OCI-LY3 (cell line): ENCODE data around the gene NRP2.

Experiments
- H2AFZ ChIP-seq: fragments of 200-600, 300-600 bp; shearing (Covaris generic); 2 replicates; pipeline ENCODE4 v1.6.0; 2014; ENCODE audit warnings: antibody characterized with exemption, low read depth, low read length
- H3K27ac ChIP-seq: fragments of 200-600, 300-600 bp; sonication (generic); 2 replicates; pipeline ENCODE4 v1.5.1; 2014; ENCODE audit warnings: mild to moderate bottlenecking, low read length, moderate library complexity, mixed read lengths
- H3K27me3 ChIP-seq: fragments of 200-600, 300-600 bp; sonication (generic); 2 replicates; pipeline ENCODE4 v1.6.1; 2014; ENCODE audit warnings: low read depth, low read length, mixed read lengths
- H3K36me3 ChIP-seq: fragments of 200-600, 300-600 bp; sonication (generic); replicated peaks from 2 replicates; pipeline ENCODE3; 2014; ENCODE audit warnings: low read depth, low read length, mixed read lengths
- H3K4me1 ChIP-seq: fragments of 300-600, 200-600 bp; sonication (generic); 2 replicates; pipeline ENCODE4 v1.6.1; 2014; ENCODE audit warnings: low read length, mixed read lengths
- H3K4me2 ChIP-seq: fragments of 200-600, 300-600 bp; sonication (generic); 2 replicates; pipeline ENCODE4 v1.6.1; 2014; ENCODE audit warnings: low read length, mixed read lengths
- H3K4me3 ChIP-seq: fragments of 300-600, 200-600 bp; sonication (generic); 2 replicates; pipeline ENCODE4 v1.5.1; 2014; ENCODE audit warnings: antibody characterized with exemption, mild to moderate bottlenecking, low read length, moderate library complexity
- H3K79me2 ChIP-seq: fragments of 300-600, 200-600 bp; shearing (Covaris generic); 2 replicates; pipeline ENCODE4 v1.6.1; 2014; ENCODE audit warnings: mild to moderate bottlenecking, low read length, mixed read lengths
- H3K9ac ChIP-seq: fragments of 300-600, 200-600 bp; shearing (Covaris generic); 2 replicates; pipeline ENCODE4 v1.6.0; 2014; ENCODE audit warnings: mild to moderate bottlenecking, low read length, moderate library complexity
- H3K9me3 ChIP-seq: fragments of 200-600, 300-600 bp; shearing (Covaris generic); 2 replicates; pipeline ENCODE4 v1.6.1; 2014; ENCODE audit warnings: low read length, mixed read lengths; ENCODE audit not compliant: insufficient read depth
- H4K20me1 ChIP-seq: fragments of 200-600, 300-600 bp; sonication (generic); 2 replicates; pipeline ENCODE4 v1.6.1; 2016; ENCODE audit warnings: low read length, mixed read lengths; ENCODE audit not compliant: insufficient read depth
- EZH2phosphoT487 ChIP-seq: fragments of 200-600 bp; shearing (Covaris generic); IDR thresholded peaks from 2 replicates; pipeline ENCODE4 v1.6.1; 2018; ENCODE audit warnings: antibody characterized with exemption, mixed run types, low read depth
- TF ChIP-seq, protein P1 (sequence below): fragments of 200-600, 300-600 bp; sonication (generic); IDR thresholded peaks from 2 replicates; pipeline ENCODE4 v1.5.1; 2014; ENCODE audit warnings: antibody characterized with exemption, low read length, low read depth

The NRP2 gene

DNA sequence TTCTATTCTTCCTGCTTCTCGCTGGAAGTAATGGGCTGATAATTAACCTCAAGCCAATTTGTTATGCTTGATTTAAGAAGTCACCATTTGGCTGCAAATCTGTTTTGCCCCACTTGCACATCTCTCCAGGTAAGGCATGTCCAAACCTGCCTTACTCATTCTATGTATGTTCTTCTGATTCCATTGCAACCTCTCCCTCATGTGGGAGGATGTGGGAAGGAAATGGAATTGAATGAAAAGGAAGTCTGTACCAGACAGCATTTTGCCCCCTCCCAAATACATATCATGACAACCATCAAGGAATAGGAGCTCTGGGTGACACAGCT, 131.7 kb downstream of the NRP2 start:
- no peak overlapping the region for H3K4me3 ChIP-seq

DNA sequence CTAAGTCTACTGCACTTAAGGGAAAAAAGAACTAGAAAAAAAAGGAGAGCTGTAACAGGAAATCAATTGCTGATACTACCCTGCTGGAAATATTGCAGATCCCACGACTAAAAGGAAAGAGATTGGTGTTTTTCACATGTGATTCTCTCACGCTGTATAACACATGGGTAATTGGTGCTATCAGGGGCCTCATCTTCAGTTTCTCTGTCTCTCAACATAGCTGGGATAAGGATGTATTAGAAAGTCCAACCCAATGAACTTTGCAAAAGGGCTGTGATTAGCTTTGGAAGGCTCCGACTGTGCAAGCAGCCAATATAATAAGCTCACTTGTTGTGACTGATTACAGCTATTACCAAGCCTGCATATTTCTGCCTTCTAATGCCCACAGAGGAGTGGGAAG, 133.4 kb downstream of the NRP2 start:
- no peaks in the 10 kb centered on the region for H3K79me2 ChIP-seq
- peaks cover 16% of the 10 kb centered on the region for H3K27me3 ChIP-seq
- peaks cover 6% of the 10 kb centered on the region for H3K4me1 ChIP-seq
- no peaks in the 10 kb centered on the region for H4K20me1 ChIP-seq
- no peak overlapping the region for H3K27ac ChIP-seq
- TF ChIP-seq, protein P1, sequence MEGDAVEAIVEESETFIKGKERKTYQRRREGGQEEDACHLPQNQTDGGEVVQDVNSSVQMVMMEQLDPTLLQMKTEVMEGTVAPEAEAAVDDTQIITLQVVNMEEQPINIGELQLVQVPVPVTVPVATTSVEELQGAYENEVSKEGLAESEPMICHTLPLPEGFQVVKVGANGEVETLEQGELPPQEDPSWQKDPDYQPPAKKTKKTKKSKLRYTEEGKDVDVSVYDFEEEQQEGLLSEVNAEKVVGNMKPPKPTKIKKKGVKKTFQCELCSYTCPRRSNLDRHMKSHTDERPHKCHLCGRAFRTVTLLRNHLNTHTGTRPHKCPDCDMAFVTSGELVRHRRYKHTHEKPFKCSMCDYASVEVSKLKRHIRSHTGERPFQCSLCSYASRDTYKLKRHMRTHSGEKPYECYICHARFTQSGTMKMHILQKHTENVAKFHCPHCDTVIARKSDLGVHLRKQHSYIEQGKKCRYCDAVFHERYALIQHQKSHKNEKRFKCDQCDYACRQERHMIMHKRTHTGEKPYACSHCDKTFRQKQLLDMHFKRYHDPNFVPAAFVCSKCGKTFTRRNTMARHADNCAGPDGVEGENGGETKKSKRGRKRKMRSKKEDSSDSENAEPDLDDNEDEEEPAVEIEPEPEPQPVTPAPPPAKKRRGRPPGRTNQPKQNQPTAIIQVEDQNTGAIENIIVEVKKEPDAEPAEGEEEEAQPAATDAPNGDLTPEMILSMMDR = no peak
- TF ChIP-seq EZH2phosphoT487 = no peak
- no peak overlapping the region for H3K4me2 ChIP-seq
- H3K36me3 ChIP-seq = no peaks in the 10 kb centered on the region
- H3K9ac ChIP-seq = no peak overlapping the region
- H3K4me3 ChIP-seq = no peak overlapping the region
- H2AFZ ChIP-seq = no peak overlapping the region
- H3K9me3 ChIP-seq = no peaks in the 10 kb centered on the region

More for the DNA sequence above, 131.7 kb downstream of the NRP2 start:
- Histone ChIP-seq H4K20me1 (no peaks in the 10 kb centered on the region), H3K27me3 (peaks cover 13% of the 10 kb centered on the region), H3K4me1 (peaks cover 6% of the 10 kb centered on the region), H3K36me3 (no peaks in the 10 kb centered on the region), H3K79me2 (no peaks in the 10 kb centered on the region), H2AFZ (no peak overlapping the region), H3K27ac (no peak overlapping the region), H3K4me2 (0 out of 2 replicates have a peak overlapping the region, but pooled peaks have one; percentile 15), H3K9ac (no peak overlapping the region), H3K9me3 (no peaks in the 10 kb centered on the region)
- TF ChIP-seq EZH2phosphoT487 = no peak
- TF ChIP-seq, protein P1 = no peak

DNA sequence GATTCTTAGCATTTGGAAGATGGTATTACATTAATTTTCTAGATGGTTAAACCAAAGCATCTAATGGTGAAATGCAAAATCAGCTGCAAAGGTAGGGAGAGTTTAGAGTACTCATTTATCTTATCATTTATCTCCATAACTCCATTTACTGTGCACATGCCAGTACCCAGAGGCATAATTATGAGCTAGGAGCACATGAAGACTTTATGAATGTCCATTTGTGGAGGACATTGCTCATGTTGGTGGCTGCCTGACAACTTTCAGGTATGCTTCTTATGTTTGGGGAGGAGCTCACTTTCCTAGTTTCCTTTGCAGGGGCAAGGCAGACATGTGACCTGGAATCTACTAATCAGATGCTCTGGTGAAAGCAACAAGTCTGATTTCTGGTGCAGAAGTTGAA, 134.0 kb downstream of the NRP2 start:
- H3K79me2 ChIP-seq = no peaks in the 10 kb centered on the region
- no peaks in the 10 kb centered on the region for H3K36me3 ChIP-seq
- H3K4me2 ChIP-seq = no peak overlapping the region
- no peak overlapping the region for H3K4me3 ChIP-seq
- TF ChIP-seq EZH2phosphoT487 = no peak
- H3K9ac ChIP-seq = no peak overlapping the region
- no peaks in the 10 kb centered on the region for H4K20me1 ChIP-seq
- no peak overlapping the region for H3K27ac ChIP-seq
- no peak overlapping the region for H2AFZ ChIP-seq
- H3K4me1 ChIP-seq = peaks cover 6% of the 10 kb centered on the region
- H3K9me3 ChIP-seq = no peaks in the 10 kb centered on the region
- peaks cover 16% of the 10 kb centered on the region for H3K27me3 ChIP-seq

DNA sequence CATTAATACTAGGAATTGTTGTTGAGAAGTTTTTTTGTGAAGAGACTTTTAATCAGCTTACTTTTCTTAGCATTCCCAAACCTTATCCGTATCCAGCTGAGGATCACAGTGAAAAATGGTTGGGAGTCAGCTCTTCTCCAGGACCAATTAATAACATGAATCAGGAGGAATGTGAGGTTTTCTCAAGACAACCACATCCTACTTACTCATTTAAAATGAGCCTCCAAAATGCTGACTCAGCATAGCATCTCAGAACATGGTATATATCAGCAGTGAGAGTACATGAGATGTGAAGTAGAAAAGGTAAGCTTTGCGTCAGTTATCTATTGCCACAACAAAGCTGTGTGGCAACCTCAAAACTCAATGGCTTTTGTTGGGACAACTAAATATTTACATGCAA, 140.3 kb downstream of the NRP2 start:
- Histone ChIP-seq H3K27me3 (peaks cover 9% of the 10 kb centered on the region; the same call in 1 of the 2 replicates), H3K79me2 (no peaks in the 10 kb centered on the region), H4K20me1 (no peaks in the 10 kb centered on the region), H3K9me3 (no peaks in the 10 kb centered on the region), H3K4me3 (no peak overlapping the region), H2AFZ (no peak overlapping the region), H3K9ac (no peak overlapping the region), H3K4me1 (no peaks in the 10 kb centered on the region), H3K4me2 (no peak overlapping the region), H3K27ac (no peak overlapping the region), H3K36me3 (no peaks in the 10 kb centered on the region)
- TF ChIP-seq, protein P1 = no peak
- TF ChIP-seq EZH2phosphoT487 = no peak

DNA sequence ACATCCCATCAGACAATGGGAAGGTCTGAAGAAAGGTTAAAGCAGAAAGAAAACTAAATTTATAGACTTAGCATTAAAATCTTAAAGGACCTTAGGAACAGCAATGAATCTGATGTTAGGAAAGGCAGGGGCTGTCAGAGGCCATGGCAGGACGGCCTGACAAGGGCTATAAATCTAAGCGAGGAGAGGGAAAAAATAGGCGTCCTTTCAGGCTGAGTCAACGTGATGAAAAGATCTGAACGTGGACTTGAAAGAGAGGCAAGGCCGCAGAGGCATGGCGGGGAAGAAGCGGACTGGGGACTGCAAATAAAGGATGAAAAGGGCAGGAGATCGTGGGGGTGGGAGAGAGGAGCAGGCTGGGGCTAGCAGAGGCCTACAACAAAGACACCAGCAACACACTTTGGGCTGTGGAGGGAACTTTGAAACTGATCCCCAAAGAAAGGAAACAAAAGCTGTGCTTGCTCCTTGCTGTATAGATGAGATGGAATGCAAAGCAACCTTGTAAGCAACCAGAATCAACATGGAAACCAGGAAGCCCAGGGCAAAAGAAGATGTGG, 145.6 kb downstream of the NRP2 start:
- H3K9me3 ChIP-seq = no peaks in the 10 kb centered on the region
- no peak overlapping the region for H3K4me2 ChIP-seq
- H3K27ac ChIP-seq = no peak overlapping the region
- H3K9ac ChIP-seq = no peak overlapping the region
- TF ChIP-seq EZH2phosphoT487 = no peak
- TF ChIP-seq, protein P1 = no peak
- no peaks in the 10 kb centered on the region for H3K36me3 ChIP-seq
- H4K20me1 ChIP-seq = no peaks in the 10 kb centered on the region
- no peak overlapping the region for H2AFZ ChIP-seq
- no peak overlapping the region for H3K4me3 ChIP-seq
- no peaks in the 10 kb centered on the region for H3K79me2 ChIP-seq
- no peaks in the 10 kb centered on the region for H3K4me1 ChIP-seq
- H3K27me3 ChIP-seq = no peaks in the 10 kb centered on the region
